HG03196 (cell line): Measurements from ENCODE around the gene KANTR.

Source experiments
- ATAC-seq: cut with Tn5 transposase; IDR thresholded peaks from one replicate; pipeline ENCODE4 v1.9.1; 2021; ENCODE audit not compliant: unreplicated experiment

Gene KANTR

GRCh38 chrX:53080628-53081580, 13.0 kb upstream of the KANTR start:
- ATAC-seq, result no peak

GRCh38 chrX:53081925-53082772, 11.8 kb upstream of the KANTR start, which contains the start of gene TSPYL2:
TSPYL2 (plus strand) TSS chrX:53082367; CDS start chrX:53082499, 132 bp downstream.
- peak; percentile 92 for ATAC-seq

GRCh38 chrX:53082773-53083616, 10.9 kb upstream of the KANTR start:
- no peak for ATAC-seq

- ATAC-seq, result no peak
Measured at GRCh38 chrX:53084043-53084570, 9.8 kb upstream of the KANTR start.

- ATAC-seq, result no peak
Measured at GRCh38 chrX:53084863-53085262, 9.1 kb upstream of the KANTR start.

GRCh38 chrX:53085661-53086229, 8.2 kb upstream of the KANTR start:
- no peak for ATAC-seq

GRCh38 chrX:53086464-53086863, 7.5 kb upstream of the KANTR start:
- ATAC-seq, result no peak

GRCh38 chrX:53087388-53087831, 6.5 kb upstream of the KANTR start:
- ATAC-seq, result no peak

- ATAC-seq, result no peak
Measured at GRCh38 chrX:53088136-53088974, 5.6 kb upstream of the KANTR start.

GRCh38 chrX:53089224-53089842, 4.6 kb upstream of the KANTR start:
- ATAC-seq, result no peak

GRCh38 chrX:53089925-53090324, 4.0 kb upstream of the KANTR start:
- ATAC-seq, result no peak

- no peak for ATAC-seq
Measured at GRCh38 chrX:53091354-53091753, 2.6 kb upstream of the KANTR start.

GRCh38 chrX:53093177-53093655, 726 bp upstream of the KANTR start:
- peak; percentile 46 for ATAC-seq

GRCh38 chrX:53094582-53094905, 602 bp downstream of the KANTR start:
- ATAC-seq, result no peak

- no peak for ATAC-seq
Measured at GRCh38 chrX:53095796-53096195, 1.9 kb downstream of the KANTR start.

- no peak for ATAC-seq
Measured at GRCh38 chrX:53114864-53115549, 21.1 kb downstream of the KANTR start.

- ATAC-seq, result no peak
Measured at GRCh38 chrX:53115550-53115874, 21.6 kb downstream of the KANTR start.

GRCh38 chrX:53116101-53116500, 22.2 kb downstream of the KANTR start:
- ATAC-seq, result no peak
